AG04449 (cell line): ENCODE measurements around the gene MAP3K5.
"Not testable (repeated sequence)": the region's sequence is repeated elsewhere in the genome, so short reads cannot be mapped to it uniquely, and the experiment has no call there.

Source experiments
- CTCF ChIA-PET: fragments of 350-600 bp; formaldehyde crosslinking; extraction: SDS; loops from one replicate; lab custom pipeline; 2021; ENCODE audit warnings: antibody characterized with exemption; lab: Yijun Ruan, JAX
- POLR2A ChIA-PET: fragments of 400-600, 350-600 bp; formaldehyde crosslinking; extraction: SDS; loops from one replicate; lab custom pipeline; 2020; ENCODE audit warnings: antibody characterized with exemption, inconsistent platforms; lab: Yijun Ruan, JAX
- DNase-seq: peaks from one replicate; pipeline ENCODE4 v3.0.0-alpha.2; 2010; ENCODE audit warnings: low read depth, low spot score
- H3K4me3 ChIP-seq: 2 replicates; pipeline ENCODE4 v1.5.1; 2011; ENCODE audit warnings: low read depth, mild to moderate bottlenecking, control low read depth, low read length
- CTCF ChIP-seq: IDR thresholded peaks from one replicate; pipeline ENCODE4 v1.5.1; 2011; ENCODE audit warnings: mild to moderate bottlenecking, moderate library complexity, low read length, control low read depth, inconsistent platforms; ENCODE audit not compliant: insufficient read depth; ENCODE audit errors: missing control alignments

Gene MAP3K5

GRCh38 chr6:136693090-136693489 is 99.2 kb downstream of the MAP3K5 start:
- TF ChIP-seq CTCF, result no peak
- H3K4me3 ChIP-seq, result no peak overlapping the region
- ChIA-PET POLR2A (no interaction called here), CTCF (no interaction called here)
- DNase-seq, result no peak

GRCh38 chr6:136687894-136688293 is 104.4 kb downstream of the MAP3K5 start:
- H3K4me3 ChIP-seq, DNase-seq, POLR2A ChIA-PET: not testable (repeated sequence)
- CTCF ChIA-PET, result interaction anchor here (0.8 to 1.9 kb wide), 2 partner anchors 10 to 14 kb away, joined by 3 to 5 read pairs; no protein-coding TSS in a partner anchor

DNA sequence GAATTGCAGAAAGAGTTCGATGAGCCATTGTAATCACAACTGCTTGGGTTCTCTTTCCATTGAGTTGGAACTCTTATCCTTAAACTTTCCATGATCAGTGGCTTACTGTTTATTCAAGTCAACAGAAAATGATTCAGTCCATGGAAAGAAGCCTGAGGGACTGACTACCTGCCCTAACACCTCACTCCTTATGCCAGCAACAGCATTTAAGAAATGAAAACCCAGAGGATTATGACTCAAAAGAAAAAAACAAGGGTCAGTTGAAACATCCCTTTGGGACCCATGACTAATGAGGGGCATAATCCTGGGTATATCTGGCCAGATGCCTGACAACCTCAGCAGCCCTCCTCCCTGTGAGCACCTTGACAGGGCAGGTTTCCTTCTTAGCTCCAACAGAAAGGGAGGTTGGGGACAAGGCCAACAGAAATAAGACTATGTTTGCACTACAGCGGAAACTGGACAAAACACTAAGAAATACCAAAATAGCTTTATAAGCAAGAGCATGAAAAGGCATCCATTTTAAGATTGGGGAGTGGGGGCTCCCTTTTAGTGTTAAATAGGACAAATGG is 106.7 kb downstream of the MAP3K5 start:
- CTCF ChIA-PET, result interaction anchor here (1.1 kb wide), 1 partner anchor 9 kb away, joined by 4 read pairs; no protein-coding TSS in a partner anchor
- no peak for TF ChIP-seq CTCF
- DNase-seq, result no peak
- POLR2A ChIA-PET, result interaction anchor here (0.6 kb wide), 1 partner anchor 140 kb away, joined by 3 read pairs; no protein-coding TSS in a partner anchor
- H3K4me3 ChIP-seq, result no peak overlapping the region

DNA sequence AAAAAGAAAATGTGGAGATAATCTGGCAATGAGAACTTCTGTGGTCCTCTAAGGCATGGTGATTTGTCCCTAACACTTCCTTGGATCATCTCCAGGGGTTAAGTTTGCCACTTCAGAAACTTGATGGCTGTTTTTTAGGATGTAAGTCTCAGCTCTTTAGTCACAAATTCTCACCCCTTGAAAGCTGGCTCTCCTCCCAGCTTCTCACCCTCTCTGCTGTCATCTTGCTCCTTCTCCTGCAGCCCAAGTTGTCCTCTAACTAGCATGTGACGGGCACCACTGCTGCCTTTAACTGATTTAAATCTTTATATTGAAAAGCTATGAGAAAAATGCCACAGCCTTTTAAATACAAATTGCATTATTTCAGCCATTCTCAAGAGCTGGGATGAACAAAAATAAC is 107.8 kb downstream of the MAP3K5 start:
- ChIA-PET POLR2A (no interaction called here), CTCF (interaction anchor here (1.4 to 2.4 kb wide), 2 partner anchors 40 to 108 kb away, joined by 4 to 6 read pairs; partner anchors contain the start of gene MAP3K5)
- DNase-seq, result no peak
- no peak overlapping the region for H3K4me3 ChIP-seq
- no peak for TF ChIP-seq CTCF

DNA sequence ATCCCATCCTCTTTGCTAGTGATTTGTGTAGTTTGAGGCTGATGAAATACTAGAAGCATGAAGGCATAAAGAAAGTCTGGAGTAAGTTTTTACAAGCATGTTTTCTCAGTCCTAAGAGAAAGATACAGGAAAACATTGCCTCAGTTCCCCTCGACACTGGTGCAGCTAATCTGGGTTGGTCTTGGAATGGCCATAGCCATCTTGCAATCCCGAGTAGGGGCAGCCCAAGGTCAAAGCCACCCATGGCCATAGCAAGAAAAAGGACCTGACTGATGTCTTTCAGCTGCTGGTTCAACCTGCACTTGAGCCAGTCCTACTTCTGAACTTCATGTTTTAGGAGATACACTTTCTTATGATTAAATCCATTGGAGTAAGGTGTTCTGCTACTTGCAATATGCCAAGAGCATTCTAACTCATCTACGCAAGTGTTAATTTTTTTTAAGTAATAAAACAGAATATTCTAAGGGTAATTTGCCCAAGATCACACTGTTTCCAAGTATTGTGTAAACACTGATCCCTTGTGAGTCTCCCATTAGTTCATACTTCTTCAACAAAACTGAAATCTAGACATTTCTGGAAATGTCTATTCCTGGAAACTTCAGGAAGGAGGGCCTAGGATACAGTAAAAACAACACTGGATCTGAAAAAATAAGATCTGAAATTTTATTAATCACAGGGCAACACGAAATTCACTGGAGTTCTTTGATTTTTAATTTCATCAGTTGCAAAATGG is 108.9 kb downstream of the MAP3K5 start:
- ChIA-PET CTCF (interaction anchor here (0.6 to 2.4 kb wide), 3 partner anchors 39 to 516 kb away, joined by 3 to 6 read pairs (median 4); partner anchors contain the start of gene MAP3K5), POLR2A (no interaction called here)
- no peak overlapping the region for H3K4me3 ChIP-seq
- no peak for DNase-seq
- no peak for TF ChIP-seq CTCF

GRCh38 chr6:136682292-136682691 is 110.0 kb downstream of the MAP3K5 start:
- no peak overlapping the region for H3K4me3 ChIP-seq
- TF ChIP-seq CTCF, result no peak
- no peak for DNase-seq
- ChIA-PET CTCF (no interaction called here), POLR2A (no interaction called here)
